Fibroblast of skin of back (primary cell): ENCODE results near the gene TOR4A.
A peak's percentile ranks its signal among the peaks of the same experiment; 100 is the strongest.

ENCODE experiments used
- DNase-seq: peaks from one replicate; pipeline ENCODE4 v3.0.0-alpha.2; 2013

The TOR4A gene

GRCh38 chr9:137307255-137308056 is 29.9 kb downstream of the TOR4A start:
- no peak for DNase-seq

- DNase-seq: no peak
Measured at GRCh38 chr9:137308057-137308619, 30.6 kb downstream of the TOR4A start.

- no peak for DNase-seq
Measured at GRCh38 chr9:137309368-137310188, 32.1 kb downstream of the TOR4A start.

- no peak for DNase-seq
Measured at GRCh38 chr9:137310189-137311052, 32.9 kb downstream of the TOR4A start.

GRCh38 chr9:137311171-137311985 is 33.9 kb downstream of the TOR4A start:
- DNase-seq: no peak

- no peak for DNase-seq
Measured at GRCh38 chr9:137311986-137312851, 34.7 kb downstream of the TOR4A start.

- no peak for DNase-seq
Measured at GRCh38 chr9:137312852-137313325, 35.4 kb downstream of the TOR4A start.

GRCh38 chr9:137313326-137313936 is 35.9 kb downstream of the TOR4A start:
- DNase-seq: no peak

- no peak for DNase-seq
Measured at GRCh38 chr9:137313956-137314560, 36.5 kb downstream of the TOR4A start.

- DNase-seq: no peak
Measured at GRCh38 chr9:137314561-137315560, 37.3 kb downstream of the TOR4A start.

- DNase-seq: no peak
Measured at GRCh38 chr9:137315581-137316011, 38.1 kb downstream of the TOR4A start.

GRCh38 chr9:137316012-137316981 is 38.8 kb downstream of the TOR4A start:
- DNase-seq: peak; percentile 58

- no peak for DNase-seq
Measured at GRCh38 chr9:137317021-137317717, 39.6 kb downstream of the TOR4A start.

- DNase-seq: no peak
Measured at GRCh38 chr9:137317718-137318511, 40.4 kb downstream of the TOR4A start.

- no peak for DNase-seq
Measured at GRCh38 chr9:137318602-137319001, 41.1 kb downstream of the TOR4A start.
